GM12878 (cell line): ENCODE measurements around the gene HSD17B1. TPM values are rescaled to one million over a fixed set of nuclear protein-coding genes. Genes with fewer than 3 reads are reported as not detected.

ENCODE experiments used
- ATAC-seq: fragments of 200-7000 bp; cut with Tn5 transposase; 3 replicates; pipeline ENCODE4 v1.9.1; 2020; ENCODE audit warnings: mild to moderate bottlenecking, moderate library complexity
- BruUV-seq: library from RNA; stranded (reverse); fragments of 400-500 nt; replicated peaks from 2 replicates; lab custom pipeline; 2021; lab: Mats Ljungman, UMichigan
- CTCF ChIA-PET: fragments of 300-600 bp; sonication (Branson Sonifier 250); formaldehyde crosslinking; extraction: SDS; loops from one replicate; lab custom pipeline; 2021; ENCODE audit warnings: inconsistent platforms; lab: Yijun Ruan, JAX
- POLR2A ChIA-PET: fragments of 350-600 bp; formaldehyde crosslinking; extraction: SDS; loops from one replicate; lab custom pipeline; 2021; ENCODE audit warnings: inconsistent platforms; lab: Charles Lee
- RAD21 ChIA-PET: fragments of 300-600 bp; sonication (Branson Sonifier 250); formaldehyde crosslinking; loops from one replicate; lab custom pipeline; 2023; ENCODE audit warnings: antibody characterized with exemption; ENCODE audit not compliant: unreplicated experiment; lab: Charles Lee
- SMC1A ChIA-PET: fragments of 300-600 bp; sonication (Branson Sonifier 250); formaldehyde crosslinking; loops from one replicate; lab custom pipeline; 2023; ENCODE audit not compliant: unreplicated experiment, uncharacterized antibody; lab: Charles Lee
- DNase-seq: peaks from one replicate; pipeline ENCODE4 v3.0.0-alpha.2; 2011; ENCODE audit warnings: low read depth, low spot score
- FAIRE-seq: peaks from 3 replicates; lab custom pipeline; 2011; peaks lifted over from hg19 to GRCh38; lab: Jason Lieb, UNC
- H2AFZ ChIP-seq: 2 replicates; pipeline ENCODE4 v1.6.0; 2011; ENCODE audit warnings: low read depth, low read length, control low read depth; ENCODE audit not compliant: control insufficient read depth
- H3K27ac ChIP-seq: 2 replicates; pipeline ENCODE4 v1.5.1; 2011; ENCODE audit warnings: control low read depth; ENCODE audit not compliant: control insufficient read depth, insufficient read depth
- H3K27me3 ChIP-seq, 2 experiments: replicated peaks in 1 of 2; 2 replicates each; pipeline versions ENCODE4 v1.6.0 to v1.6.1; 2011; ENCODE audit warnings: low read length in 1 of 2; ENCODE audit not compliant: control insufficient read depth in 2 of 2, insufficient read depth in 2 of 2
- H3K36me3 ChIP-seq, 2 experiments: 2 replicates each; pipeline ENCODE4 v1.5.1; 2011; ENCODE audit warnings: low read length in 1 of 2; ENCODE audit not compliant: control insufficient read depth in 2 of 2, insufficient read depth in 2 of 2
- H3K4me1 ChIP-seq: 2 replicates; pipeline ENCODE4 v1.6.1; 2011; ENCODE audit warnings: mild to moderate bottlenecking, low read length, moderate library complexity, mixed read lengths; ENCODE audit not compliant: control insufficient read depth, insufficient read depth
- H3K4me2 ChIP-seq: 2 replicates; pipeline ENCODE4 v1.6.0; 2011; ENCODE audit warnings: control low read depth; ENCODE audit not compliant: control insufficient read depth, insufficient read depth
- H3K4me3 ChIP-seq: fragments of 200-600 bp; sonication (generic); 2 replicates; pipeline ENCODE4 v1.5.1; 2016
- H3K79me2 ChIP-seq: 2 replicates; pipeline ENCODE4 v1.6.0; 2011; ENCODE audit warnings: low read length; ENCODE audit not compliant: control insufficient read depth, insufficient read depth
- H3K9ac ChIP-seq: 2 replicates; pipeline ENCODE4 v1.8.0; 2011; ENCODE audit warnings: low read length, control low read depth, mixed read lengths; ENCODE audit not compliant: control insufficient read depth, insufficient read depth
- H3K9me3 ChIP-seq: replicated peaks from 3 replicates; pipeline ENCODE4 v1.5.1; 2011; ENCODE audit warnings: mild to moderate bottlenecking, low read length; ENCODE audit not compliant: control insufficient read depth, insufficient read depth
- H4K20me1 ChIP-seq: 2 replicates; pipeline ENCODE4 v1.6.0; 2011; ENCODE audit not compliant: control insufficient read depth, insufficient read depth
- CBFB ChIP-seq: IDR thresholded peaks from 2 replicates; pipeline ENCODE4 v1.6.1; 2016; ENCODE audit warnings: antibody characterized with exemption, low read depth
- CEBPZ ChIP-seq: fragments of 150-350 bp; IDR thresholded peaks from 2 replicates; pipeline ENCODE4 v1.6.1; 2016; ENCODE audit warnings: low read depth, low read length
- E2F8 ChIP-seq: fragments of 450-650 bp; IDR thresholded peaks from 2 replicates; pipeline ENCODE4 v1.6.1; 2018; ENCODE audit warnings: mild to moderate bottlenecking, low read depth, moderate library complexity; ENCODE audit not compliant: partially characterized antibody
- FOXM1 ChIP-seq: IDR thresholded peaks from 2 replicates; pipeline ENCODE4 v1.6.1; 2012; ENCODE audit warnings: low read depth, mild to moderate bottlenecking, inconsistent platforms, low read length, moderate library complexity
- HCFC1 ChIP-seq: fragments of 150-350 bp; IDR thresholded peaks from 2 replicates; pipeline ENCODE4 v1.6.1; 2014; ENCODE audit warnings: low read length
- KDM1A ChIP-seq: fragments of 200-600 bp; sonication (generic); IDR thresholded peaks from 2 replicates; pipeline ENCODE4 v1.6.1; 2016; ENCODE audit warnings: borderline replicate concordance
- KLF5 ChIP-seq: fragments of 450-650 bp; IDR thresholded peaks from 2 replicates; pipeline ENCODE4 v1.6.1; 2014; ENCODE audit warnings: mild to moderate bottlenecking; ENCODE audit not compliant: partially characterized antibody
- MYB ChIP-seq: fragments of 150-350 bp; IDR thresholded peaks from 2 replicates; pipeline ENCODE4 v1.6.1; 2014; ENCODE audit warnings: mild to moderate bottlenecking, low read depth, low read length, borderline replicate concordance
- NFIC ChIP-seq: IDR thresholded peaks from 2 replicates; pipeline ENCODE4 v1.6.1; 2012; ENCODE audit warnings: low read depth, mild to moderate bottlenecking, inconsistent platforms, low read length, moderate library complexity
- NKRF ChIP-seq: fragments of 450-650 bp; conservative IDR thresholded peaks from 2 replicates; pipeline ENCODE4 v1.6.1; 2017; ENCODE audit warnings: mild to moderate bottlenecking, moderate library complexity
- PBX3 ChIP-seq: IDR thresholded peaks from 2 replicates; pipeline ENCODE4 v1.6.1; 2011; ENCODE audit warnings: mild to moderate bottlenecking, low read depth, low read length, moderate library complexity; ENCODE audit not compliant: insufficient replicate concordance
- PML ChIP-seq: IDR thresholded peaks from 2 replicates; pipeline ENCODE4 v1.6.1; 2012; ENCODE audit warnings: low read length, inconsistent platforms
- WRNIP1 ChIP-seq: IDR thresholded peaks from 2 replicates; pipeline ENCODE4 v1.6.1; 2011; ENCODE audit warnings: low read depth, low read length, improper control_type of control experiment, borderline replicate concordance
- YY1 ChIP-seq: IDR thresholded peaks from 2 replicates; pipeline ENCODE4 v1.6.1; 2011; ENCODE audit warnings: low read depth, mild to moderate bottlenecking, low read length
- WGBS: methylation state at CpG from one replicate; pipeline ENCODE4 v1.1.6; 2016; ENCODE audit warnings: low lambda C conversion rate; ENCODE audit not compliant: insufficient replicate concordance, insufficient coverage; ENCODE audit errors: missing lambda C conversion rate; 5-methylcytosine and 5-hydroxymethylcytosine counted together
- in situ Hi-C: fragments of 300-500 bp; cut with MboI; formaldehyde crosslinking; loops from 9 replicates; pipeline ENCODE4 v1.14.3; 2018; ENCODE audit warnings: mixed read lengths
- intact Hi-C: fragments of 100-400 bp; cut with micrococcal nuclease; formaldehyde crosslinking; loops from one replicate; pipeline ENCODE4 v1.14.2; 2022; ENCODE audit not compliant: unreplicated experiment
- polyA plus RNA-seq, 11 experiments: library from polyadenylated mRNA; depleted of rRNA in 4 of 11; unstranded in 6 of 11; stranded (reverse) in 5 of 11; fragments of >200 nt; fragmentation: Nextera tagmentation in 4 of 11; fragmentation: Illumina TruSeq in 1 of 11; extraction: Ambion mirVana in 4 of 11; extraction: Trizol in 1 of 11; gene quantifications; 1 replicate in 1 of 11; 2 replicates in 10 of 11; pipeline versions ENCODE4 v1.2.1 to v1.2.3, GENCODE V29; 2011 to 2016; ENCODE audit warnings: inconsistent platforms in 2 of 11, missing spikeins in 2 of 11, low read depth in 1 of 11
- total RNA-seq, 4 experiments: library from RNA; depleted of rRNA in 3 of 4; stranded (reverse); fragments of >200 nt in 3 of 4; fragmentation: Illumina TruSeq in 1 of 4; extraction: Trizol in 1 of 4; gene quantifications; 2 replicates each; pipeline versions ENCODE4 v1.2.1 to v1.2.3, GENCODE V29; 2013 to 2021

Gene HSD17B1
- total and polyA plus RNA-seq, 10 of the 15 experiments (the other 5 are each of a cell fraction or from before 2014, with no cell fraction given) = 0.15 to 1.1 (median 0.42) TPM

GRCh38 chr17:42563143-42563509, 10.4 kb downstream of the HSD17B1 start (continued):
- TF ChIP-seq NKRF (no peak), KLF5 (no peak), FOXM1 (no peak), E2F8 (no peak), MYB (no peak), YY1 (0 out of 2 replicates have a peak, but pooled peaks have one; percentile 9), CBFB (no peak)

- Histone ChIP-seq H4K20me1 (no peaks in the 10 kb centered on the region), H3K9ac (peak overlapping the region; percentile 98), H3K4me2 (peak overlapping the region; percentile 100), H3K4me3 (peak overlapping the region; percentile 76), H3K79me2 (peaks cover 50% of the 10 kb centered on the region), H3K4me1 (peaks cover 24% of the 10 kb centered on the region), H3K36me3 (peaks cover 15 to 19% of the 10 kb centered on the region in 2 experiments; a peak in 3 of 4 replicates), H2AFZ (no peak overlapping the region), H3K27ac (peak overlapping the region; percentile 93; the same call in 1 of the 2 replicates), H3K27me3 (no peaks in the 10 kb centered on the region), H3K9me3 (no peaks in the 10 kb centered on the region)
- ATAC-seq = no peak
- no peak for DNase-seq
- POLR2A ChIA-PET = interaction anchor here (1.9 kb wide), 1 partner anchor 113 kb away, joined by 4 read pairs; the partner anchor contains the start of gene PLEKHH3
- RAD21 ChIA-PET = interaction anchor here (0.6 to 1.2 kb wide), 2 partner anchors 15 to 149 kb away, joined by 3 read pairs; no protein-coding TSS in a partner anchor
- in situ Hi-C loops (no loop called here), intact Hi-C loops (no loop called here)
- SMC1A ChIA-PET = interaction anchor here (0.6 kb wide), 1 partner anchor 450 kb away, joined by 3 read pairs; no protein-coding TSS in a partner anchor
- no peak for FAIRE-seq
- WGBS = 29% methylated on average over 1 of the region's 1 CpG
- no TSS peak for BruUV-seq
- CTCF ChIA-PET = interaction anchor here (0.7 to 1.4 kb wide), 5 partner anchors 15 to 444 kb away, joined by 3 to 6 read pairs (median 4); partner anchors contain the start of gene PSMC3IP
- no peak for TF ChIP-seq KDM1A
- TF ChIP-seq WRNIP1 = no peak
- TF ChIP-seq YY1 = no peak
- TF ChIP-seq CEBPZ = no peak
- TF ChIP-seq PBX3 = no peak
- TF ChIP-seq NFIC = no peak
- no peak for TF ChIP-seq HCFC1
- TF ChIP-seq PML = no peak
Measured at GRCh38 chr17:42563543-42563942, 10.8 kb downstream of the HSD17B1 start.
